H1 (cell line): ENCODE results near the gene ZNF577.

Source experiments
- BRCA1 ChIP-seq: IDR thresholded peaks from 2 replicates; pipeline ENCODE4 v1.6.1; 2012; ENCODE audit warnings: low read depth, low read length, improper control_type of control experiment
- CREB1 ChIP-seq: IDR thresholded peaks from 2 replicates; pipeline ENCODE4 v1.6.1; 2012; ENCODE audit warnings: inconsistent platforms
- CTCF ChIP-seq, 3 experiments: IDR thresholded peaks; 1 replicate in 2 of 3; 2 replicates in 1 of 3; pipeline versions ENCODE4 v1.5.1 to v1.6.1; 2011; ENCODE audit warnings: low read length in 3 of 3, mild to moderate bottlenecking in 3 of 3, inconsistent platforms in 2 of 3, low read depth in 1 of 3, moderate library complexity in 1 of 3; ENCODE audit not compliant: insufficient read depth in 1 of 3; ENCODE audit errors: control extremely low read depth in 1 of 3
- EZH2 ChIP-seq: fragments of 200-600 bp; sonication (generic); IDR thresholded peaks from 2 replicates; pipeline ENCODE4 v1.7.1; 2012; ENCODE audit warnings: low read depth, mild to moderate bottlenecking, moderate library complexity, low read length, inconsistent platforms; ENCODE audit not compliant: severe bottlenecking
- HDAC2 ChIP-seq, 2 experiments: fragments of 300-600 bp in 1 of 2; sonication (generic) in 1 of 2; IDR thresholded peaks; 2 replicates each; pipeline ENCODE4 v1.6.1; 2011 to 2012; ENCODE audit warnings: low read depth in 2 of 2, low read length in 2 of 2, mild to moderate bottlenecking in 2 of 2, moderate library complexity in 2 of 2, borderline replicate concordance in 1 of 2, inconsistent platforms in 1 of 2
- POLR2A ChIP-seq, 2 experiments: IDR thresholded peaks; 1 replicate in 1 of 2; 2 replicates in 1 of 2; pipeline ENCODE4 v1.6.1; 2011; ENCODE audit warnings: low read depth in 2 of 2, low read length in 2 of 2, mild to moderate bottlenecking in 2 of 2; ENCODE audit errors: control extremely low read depth in 1 of 2
- POLR2AphosphoS5 ChIP-seq: IDR thresholded peaks from 2 replicates; pipeline ENCODE4 v1.6.1; 2011; ENCODE audit warnings: low read depth, low read length
- RFX5 ChIP-seq: IDR thresholded peaks from 2 replicates; pipeline ENCODE4 v1.6.1; 2011; ENCODE audit warnings: low read depth, low read length, improper control_type of control experiment, borderline replicate concordance
- SP4 ChIP-seq: IDR thresholded peaks from 2 replicates; pipeline ENCODE4 v1.6.1; 2012; ENCODE audit warnings: low read length, inconsistent platforms
- TAF1 ChIP-seq: IDR thresholded peaks from 2 replicates; pipeline ENCODE4 v1.6.1; 2011; ENCODE audit warnings: mild to moderate bottlenecking, low read depth, low read length

DNA sequence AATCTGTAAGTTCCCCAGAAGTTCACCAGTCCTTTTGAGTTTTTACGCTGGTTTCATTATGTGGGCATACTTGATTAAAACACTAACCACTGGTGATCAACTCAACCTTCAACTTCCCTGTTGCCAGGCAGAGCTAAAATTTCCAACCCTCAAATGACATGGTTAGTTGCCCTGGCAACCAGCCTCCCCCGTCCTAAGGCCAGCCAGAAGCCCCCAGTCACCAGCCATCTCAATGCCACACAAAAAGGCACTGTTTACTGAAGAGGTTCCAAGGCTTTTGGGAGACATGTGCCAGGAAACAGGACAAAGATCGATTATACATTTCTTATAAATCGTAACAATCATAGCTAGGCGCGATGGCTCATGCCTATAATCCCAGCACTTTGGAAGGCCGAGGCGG is 15.4 kb upstream of the ZNF577 start:
- no peak for TF ChIP-seq CTCF (IDR thresholded peaks at IDR 0.05; ENCODE audit: control extremely low read depth in 1 of 3, insufficient read depth in 1 of 3, low read depth in 1 of 3, low read length in 3 of 3)
- TF ChIP-seq EZH2: no peak
- TF ChIP-seq HDAC2 (IDR thresholded peaks at IDR 0.05; ENCODE audit: borderline replicate concordance in 1 of 2, low read depth in 2 of 2, low read length in 2 of 2): no peak
- no peak for TF ChIP-seq SP4
- TF ChIP-seq TAF1: no peak
- TF ChIP-seq POLR2AphosphoS5: no peak
- TF ChIP-seq CREB1: no peak
- TF ChIP-seq RFX5: peak; percentile 59; the same call in 1 of the 2 replicates
- no peak for TF ChIP-seq POLR2A (IDR thresholded peaks at IDR 0.05; ENCODE audit: control extremely low read depth in 1 of 2, low read depth in 2 of 2, low read length in 2 of 2)
- no peak for TF ChIP-seq BRCA1
